ENCODE data around the gene SMC3.

The SMC3 gene

DNA sequence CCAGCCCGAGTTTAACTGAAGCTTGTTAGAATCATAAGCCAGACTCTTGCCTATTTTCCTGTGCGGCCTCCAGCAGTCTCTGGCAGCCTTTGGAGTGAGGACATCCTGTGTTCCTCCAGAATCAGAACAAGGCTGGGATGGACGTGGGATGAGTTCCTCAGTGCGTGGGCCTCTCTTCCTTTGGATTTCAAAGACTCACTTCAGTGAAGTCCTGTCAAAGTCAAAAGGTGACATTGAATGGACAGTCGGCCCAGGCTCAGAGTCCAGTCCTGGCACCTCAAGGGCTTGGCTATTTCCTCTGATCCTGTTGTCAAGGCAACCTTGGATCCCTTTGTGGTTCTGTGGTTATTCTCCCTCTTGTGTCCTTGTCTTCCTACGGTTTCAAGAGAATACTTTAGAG, 21.4 kb upstream of the SMC3 start:
- DNase-seq, result no peak

DNA sequence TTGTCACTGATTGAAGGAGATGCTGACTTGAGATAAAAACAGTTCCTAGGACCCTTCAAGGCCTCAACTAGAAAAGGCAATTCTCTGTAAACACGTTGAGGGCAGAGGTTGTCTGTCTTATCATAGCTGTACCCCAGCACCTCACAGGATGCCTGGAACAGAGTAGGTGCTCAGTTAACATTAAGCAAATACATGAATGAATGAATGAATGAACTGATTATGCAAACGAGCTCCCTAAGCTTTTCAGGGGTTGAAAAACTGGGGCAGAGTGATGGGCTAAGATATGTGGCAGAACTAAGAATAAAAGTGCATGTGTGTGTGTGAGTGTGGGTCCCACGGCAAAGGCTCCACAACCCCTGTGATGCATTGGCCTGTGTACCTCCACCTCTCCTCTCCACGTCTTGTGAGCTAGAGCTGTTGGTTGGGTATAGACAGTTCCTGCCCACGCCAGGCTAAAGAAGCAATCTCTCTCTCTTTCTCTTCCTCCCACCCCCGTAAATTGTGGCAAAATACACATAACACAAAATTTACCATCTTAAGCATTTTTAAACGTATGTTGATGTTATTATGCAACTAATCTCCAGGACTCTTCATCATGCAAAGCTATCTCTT, 20.9 kb upstream of the SMC3 start:
- no peak for DNase-seq

DNA sequence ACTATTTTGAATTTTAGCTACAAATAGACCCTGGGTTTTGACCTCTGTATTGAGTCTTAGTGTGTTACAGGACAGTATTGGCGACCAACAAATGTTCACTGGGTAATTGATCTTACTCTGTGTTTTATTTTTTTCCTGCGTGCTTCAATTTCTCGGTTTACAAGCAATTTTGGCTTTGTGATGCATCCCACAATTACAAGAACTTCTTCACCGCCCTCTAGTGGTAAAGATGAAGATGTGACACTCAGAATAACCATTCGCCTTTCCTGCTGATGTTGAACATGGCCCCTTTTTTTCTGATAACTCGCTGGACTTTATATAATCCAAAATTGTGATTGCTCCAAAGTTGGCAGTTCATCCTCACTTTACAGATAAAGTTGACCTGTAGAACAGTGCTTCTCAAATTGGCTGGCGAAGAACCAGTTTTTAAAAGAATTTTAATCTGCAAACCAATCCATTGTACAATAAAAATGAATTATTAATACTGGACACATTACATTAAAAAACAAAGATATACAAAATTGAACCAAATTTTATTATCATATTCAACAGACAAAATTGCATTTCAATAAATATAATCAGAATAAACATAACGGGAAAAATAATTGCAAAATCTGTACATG, 20.2 kb upstream of the SMC3 start:
- peak; percentile 78 for DNase-seq

DNA sequence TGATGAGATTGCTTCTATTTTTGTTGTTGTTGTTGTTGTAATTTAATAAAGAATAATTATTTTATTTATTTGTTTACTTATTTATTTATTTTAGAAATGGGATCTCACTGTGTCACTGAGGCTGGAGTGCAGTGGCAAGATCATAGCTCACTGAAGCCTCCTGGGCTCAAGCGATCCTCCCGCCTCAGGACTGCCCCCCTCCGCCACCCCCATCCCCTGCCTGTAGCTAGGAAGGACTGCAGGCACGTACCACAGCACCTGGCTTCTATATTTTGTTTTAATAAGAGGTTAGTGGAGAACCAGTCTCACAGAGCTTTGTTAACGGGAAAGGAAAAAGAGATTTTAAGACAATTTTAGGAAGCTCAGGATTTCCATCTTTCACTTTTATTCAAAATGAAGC, 19.5 kb upstream of the SMC3 start:
- DNase-seq, result no peak

DNA sequence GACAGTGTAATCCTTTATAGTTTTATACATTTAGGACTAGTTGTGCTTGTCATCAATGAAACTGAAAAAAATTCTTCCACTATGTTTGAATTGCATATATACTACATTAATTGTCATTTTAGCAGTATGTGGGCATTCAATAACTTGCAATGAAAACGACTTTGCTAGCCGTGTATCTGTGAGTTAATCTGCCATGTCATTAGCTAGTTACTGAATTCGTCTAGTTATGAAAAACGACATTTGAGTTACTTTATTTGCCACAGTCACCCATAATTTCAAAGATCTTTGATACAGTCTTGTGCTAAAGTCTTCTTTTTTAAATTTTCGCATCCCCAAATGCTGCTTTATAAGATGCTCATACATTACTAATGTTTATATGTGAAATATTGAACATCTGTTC, 18.3 kb upstream of the SMC3 start:
- DNase-seq, result no peak

DNA sequence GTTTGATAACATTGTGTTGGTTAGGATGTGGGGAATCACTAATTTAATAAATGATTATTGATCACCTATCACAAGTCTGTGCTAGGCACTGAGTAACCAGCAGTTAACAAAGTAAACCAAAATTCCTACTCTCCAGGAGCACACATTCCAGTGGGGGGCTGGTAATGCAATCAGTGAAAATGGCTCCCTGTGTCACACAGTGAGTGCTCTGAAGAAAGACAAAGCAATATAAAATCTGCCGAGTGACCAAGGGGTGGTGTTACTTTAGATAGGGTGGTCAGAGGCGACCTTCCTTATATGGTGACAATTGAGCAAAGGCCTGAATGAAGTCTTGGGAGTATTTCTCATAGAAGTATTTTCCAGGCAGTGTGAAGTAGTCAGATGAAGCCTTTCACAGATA, 13.6 kb upstream of the SMC3 start:
- DNase-seq, result no peak

DNA sequence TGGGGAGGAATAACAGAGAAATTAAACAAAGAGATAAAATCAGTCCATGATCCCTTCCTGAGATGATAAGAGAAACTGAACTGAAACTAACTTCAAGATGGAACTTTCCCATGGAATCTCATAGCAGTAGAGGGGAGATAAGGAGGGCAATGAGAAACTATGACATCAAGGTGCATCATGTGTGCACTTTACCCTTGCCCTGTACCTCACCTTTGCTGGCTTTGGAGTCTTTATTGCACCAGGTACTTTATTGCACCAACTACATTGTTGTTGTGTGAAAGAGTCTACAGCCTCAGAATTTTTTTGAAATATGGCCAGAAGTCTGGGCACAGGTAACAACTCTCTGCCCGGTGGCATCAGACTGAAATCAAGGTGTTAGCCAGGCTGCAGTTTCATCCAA, 11.2 kb upstream of the SMC3 start:
- no peak for DNase-seq

DNA sequence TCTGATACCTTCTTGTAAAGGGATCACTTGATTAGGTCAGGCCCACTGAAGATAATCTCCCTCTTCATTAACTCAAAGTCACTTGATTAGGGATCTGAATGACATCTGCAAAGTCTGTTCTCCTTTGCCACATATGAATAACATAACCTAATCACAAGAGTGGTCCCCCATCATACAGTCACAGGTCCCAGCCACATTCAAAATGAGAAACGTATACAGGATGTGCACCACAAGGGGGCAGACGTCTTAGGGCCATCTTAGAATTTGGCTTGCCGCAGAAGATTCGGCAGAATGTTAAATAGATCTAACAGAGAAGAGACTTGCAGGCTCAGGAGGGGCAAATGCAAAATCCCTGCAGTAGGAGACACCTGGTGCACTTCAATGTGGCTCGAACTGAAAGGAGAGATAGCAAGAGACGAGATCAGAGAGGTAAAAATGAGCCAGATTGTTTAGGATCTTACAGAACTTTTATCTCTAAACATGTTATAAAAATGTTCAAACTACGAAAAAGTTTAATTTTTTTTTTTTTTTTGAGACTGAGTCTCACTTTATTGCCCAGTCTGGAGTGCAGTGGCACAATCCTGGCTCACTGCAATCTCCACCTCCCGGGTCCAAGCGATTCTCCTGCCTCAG, 10.4 kb upstream of the SMC3 start:
- DNase-seq, result peak; percentile 75

DNA sequence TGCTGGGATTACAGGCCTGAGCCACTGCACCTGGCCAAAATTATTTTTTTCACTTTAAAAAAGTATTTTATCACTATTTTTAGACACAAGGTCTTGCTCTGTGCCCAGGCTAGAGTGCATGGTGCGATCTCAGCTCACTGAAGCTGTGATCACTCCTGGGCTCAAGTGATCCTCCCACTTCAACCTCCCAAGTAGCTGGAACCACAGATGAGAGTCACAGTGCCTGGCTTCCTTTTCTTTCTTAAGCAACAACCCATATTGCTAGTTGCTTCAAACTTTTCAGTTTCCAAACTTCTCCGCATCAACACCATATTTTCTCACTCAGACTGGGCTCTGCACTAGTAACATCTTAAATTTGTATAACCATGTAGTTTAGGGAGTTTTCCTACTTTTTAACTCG, 9.5 kb upstream of the SMC3 start:
- no peak for DNase-seq

DNA sequence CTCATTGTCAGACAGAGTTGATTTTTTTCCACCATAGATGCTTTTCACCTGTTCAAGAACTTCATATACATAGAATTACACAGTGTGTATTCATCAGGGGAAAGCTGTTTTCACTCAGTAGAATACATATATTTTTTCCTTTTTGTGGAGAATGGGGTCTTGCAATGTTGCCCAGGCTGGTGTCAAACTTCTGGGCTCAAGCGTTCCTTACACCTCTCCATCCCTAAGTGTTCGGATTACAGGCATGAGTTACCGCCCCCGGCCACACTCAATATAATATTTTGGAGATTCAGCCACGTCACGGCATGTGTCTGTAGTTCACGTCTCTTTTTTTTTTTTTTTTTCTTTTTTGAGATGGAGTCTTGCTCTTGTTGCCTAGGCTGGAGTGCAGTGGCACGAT, 7.5 kb upstream of the SMC3 start:
- DNase-seq, result no peak

DNA sequence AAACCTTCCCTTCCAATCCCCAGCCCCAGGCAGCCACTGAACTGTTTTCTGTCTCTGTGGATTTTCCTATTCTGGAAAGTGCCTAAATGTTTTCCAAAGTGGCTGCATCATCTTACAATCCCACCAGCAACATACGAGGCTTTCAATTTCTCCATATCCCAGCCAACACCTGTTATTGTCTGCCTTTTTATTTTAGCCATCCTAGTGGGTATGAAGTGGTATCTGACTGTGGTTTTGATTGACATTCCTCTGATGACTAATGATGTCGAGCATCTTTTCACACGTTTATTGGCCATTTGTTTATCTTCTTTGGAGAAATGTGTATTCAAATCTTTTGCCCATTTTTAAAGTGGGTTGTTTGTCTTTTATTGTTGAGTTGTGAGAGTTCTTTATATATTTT, 6.2 kb upstream of the SMC3 start:
- no peak for DNase-seq

DNA sequence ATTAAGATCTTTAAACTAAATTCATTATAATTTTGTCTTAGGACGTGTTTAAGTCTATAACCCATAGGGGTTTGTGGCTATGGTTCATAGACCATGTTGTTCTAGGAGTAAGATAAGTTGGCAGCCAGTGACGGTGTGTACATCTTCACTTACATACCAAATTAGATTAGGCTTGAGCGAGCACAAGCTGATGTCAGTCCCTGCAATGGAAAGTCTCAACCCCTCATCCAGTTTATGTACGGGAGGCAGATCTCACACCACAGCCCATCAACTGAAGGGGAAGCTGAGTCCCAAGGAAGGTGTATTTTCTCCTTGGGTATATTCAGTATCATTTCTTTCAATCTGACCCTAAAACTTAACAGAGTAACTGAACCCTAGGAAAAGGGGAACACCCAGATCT, 5.1 kb upstream of the SMC3 start:
- DNase-seq, result no peak

DNA sequence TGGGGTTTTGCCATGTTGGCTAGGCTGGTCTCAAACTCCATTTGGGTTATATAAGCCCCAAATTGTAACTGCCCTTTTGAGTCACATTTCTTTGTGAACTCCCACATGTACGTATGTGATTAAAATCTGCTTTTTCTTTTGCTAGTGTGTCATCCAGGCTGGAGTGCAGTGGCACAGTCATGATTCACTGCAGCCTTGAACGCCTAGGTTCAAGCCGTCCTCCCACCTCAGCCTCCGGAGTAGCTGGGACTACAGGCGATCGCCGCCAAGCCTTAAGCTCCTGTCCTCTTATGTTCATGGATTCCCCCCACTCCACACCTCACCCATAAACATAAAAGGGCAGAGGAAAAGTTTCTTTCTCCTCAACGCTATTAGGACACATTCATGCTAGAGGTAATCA, 4.4 kb upstream of the SMC3 start:
- no peak for DNase-seq

DNA sequence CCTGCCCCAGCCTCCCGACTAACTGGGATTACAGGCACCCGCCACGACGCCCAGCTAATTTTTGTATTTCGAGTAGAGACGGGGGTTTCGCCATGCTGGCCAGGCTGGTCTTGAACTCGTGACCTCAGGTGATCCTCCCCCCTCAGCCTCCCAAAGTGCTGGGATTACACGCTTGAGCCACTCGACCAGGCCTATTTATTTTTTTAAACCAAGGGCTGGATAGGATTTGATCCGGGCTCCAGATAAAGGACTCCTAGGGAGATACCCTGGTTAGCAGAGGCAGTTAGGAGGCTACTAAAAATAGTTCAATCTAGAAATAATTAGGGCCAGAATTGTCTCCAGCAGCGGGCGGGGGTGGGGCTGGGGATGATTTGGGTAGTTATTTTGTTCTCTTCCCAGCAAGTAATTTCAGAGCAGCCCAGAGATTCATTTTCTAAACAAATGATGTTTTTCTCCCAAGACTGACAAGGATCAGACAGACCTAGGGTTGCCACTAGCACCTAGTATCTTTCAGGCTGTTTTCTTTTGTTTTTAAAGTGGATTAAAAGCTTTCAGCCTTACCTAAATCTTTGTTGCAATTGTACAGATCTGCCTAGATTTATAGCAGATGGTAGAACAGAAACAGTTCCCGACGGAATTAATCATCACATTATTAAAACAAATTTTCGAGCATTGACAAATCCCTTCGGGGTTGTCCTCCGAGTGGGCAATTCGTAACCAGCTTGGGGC, 859 bp upstream of the SMC3 start:
- DNase-seq, result no peak

DNA sequence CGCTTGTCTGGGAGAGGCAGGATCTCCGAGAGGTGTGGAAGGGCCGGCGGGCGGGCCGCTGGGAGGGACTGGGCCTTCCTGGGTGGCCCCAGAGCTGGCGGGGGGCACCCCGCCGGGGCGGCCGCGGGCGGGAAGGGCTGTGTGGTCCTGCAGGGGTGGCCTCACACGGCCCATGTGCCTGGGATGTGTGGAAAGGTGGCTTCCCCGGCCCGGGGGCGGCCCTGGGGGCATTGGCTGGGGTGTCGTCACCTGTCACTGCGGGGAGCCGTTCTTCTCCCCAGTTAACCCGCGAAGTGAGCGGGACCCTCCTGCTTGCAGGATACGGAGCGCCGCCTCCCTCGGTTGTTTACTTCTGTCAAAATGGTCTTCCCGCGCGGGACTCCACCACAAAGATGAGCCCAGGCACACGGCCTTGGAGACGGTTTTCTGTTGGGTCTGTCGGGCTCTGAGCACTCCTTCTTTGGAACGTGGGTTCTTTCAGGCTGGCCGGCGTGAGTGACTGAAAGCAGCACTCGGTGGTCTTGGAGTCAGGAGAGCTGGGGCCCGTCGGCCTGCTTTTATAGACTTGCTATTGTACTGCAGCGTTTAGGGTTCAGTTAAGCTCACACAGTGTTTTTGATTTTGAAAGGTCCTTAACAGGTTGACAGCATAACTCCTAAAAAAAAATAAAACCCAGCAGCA, 700 bp downstream of the SMC3 start:
- peak; percentile 62 for DNase-seq

DNA sequence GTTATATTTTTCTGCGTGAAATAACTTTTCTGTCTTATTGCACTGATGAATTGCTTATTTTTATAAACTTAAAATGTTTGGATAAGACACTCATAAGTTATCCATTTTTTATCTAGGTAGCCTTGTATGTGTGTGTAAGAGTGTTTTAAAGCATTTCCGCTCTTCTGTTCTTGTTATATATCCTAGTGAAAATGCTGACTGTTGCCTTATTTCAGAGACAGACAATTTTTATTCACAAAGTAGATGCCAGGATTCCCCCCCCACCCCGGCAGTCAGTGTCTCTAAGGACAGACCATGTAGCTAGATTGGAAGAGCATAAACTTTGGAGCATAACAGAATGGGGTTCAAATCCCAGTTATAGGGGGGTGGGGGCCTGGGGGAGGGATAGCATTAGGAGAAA, 1.6 kb downstream of the SMC3 start:
- no peak for DNase-seq

DNA sequence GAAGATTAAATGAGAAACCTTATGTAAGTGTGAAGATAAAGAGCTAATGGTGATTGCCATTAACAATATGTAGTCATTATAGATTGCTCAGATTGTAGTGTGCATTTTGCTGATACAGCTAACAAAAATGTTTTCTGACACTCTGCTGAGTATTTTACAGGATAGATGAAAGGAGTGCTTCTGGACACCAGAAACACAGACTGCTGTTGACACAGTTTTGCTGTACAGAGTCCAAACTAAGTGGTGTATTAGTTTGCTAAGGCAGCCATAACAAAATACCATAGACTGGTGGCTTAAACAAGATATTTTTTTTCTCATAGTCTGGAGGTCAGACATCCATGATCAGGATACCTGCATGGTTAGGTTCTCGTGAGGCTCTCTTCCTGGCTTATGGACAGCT, 2.2 kb downstream of the SMC3 start:
- DNase-seq, result no peak

DNA sequence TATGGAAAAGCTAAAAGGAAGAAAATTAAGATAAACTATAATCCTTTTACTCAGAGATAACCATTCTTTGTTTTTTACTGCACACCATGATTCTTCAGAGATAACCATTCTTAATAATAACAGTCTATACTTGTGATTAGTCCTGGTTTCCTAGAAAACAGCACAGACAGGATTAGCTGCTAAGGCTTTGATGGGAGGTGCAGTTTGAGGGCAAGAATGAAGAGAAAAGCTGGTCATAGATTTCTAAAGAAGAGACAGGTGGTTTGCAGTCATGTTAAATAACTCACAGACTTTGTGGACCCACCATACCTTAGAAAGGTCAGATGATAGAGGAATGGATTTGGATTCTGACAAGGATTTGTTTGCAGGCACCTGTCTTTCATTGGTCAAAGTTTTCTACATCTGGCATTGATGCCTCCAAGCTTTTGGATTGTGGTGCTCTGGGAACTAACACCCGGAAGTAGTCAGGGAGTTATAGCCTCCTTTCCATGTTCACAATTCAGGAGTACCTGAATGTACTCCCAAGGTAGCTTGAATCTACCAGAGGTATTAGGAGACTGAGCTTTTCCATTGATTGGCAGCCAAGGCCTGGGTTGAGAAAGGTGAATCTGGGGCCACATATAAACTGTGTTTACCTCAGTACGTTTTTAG, 3.7 kb downstream of the SMC3 start:
- no peak for DNase-seq

DNA sequence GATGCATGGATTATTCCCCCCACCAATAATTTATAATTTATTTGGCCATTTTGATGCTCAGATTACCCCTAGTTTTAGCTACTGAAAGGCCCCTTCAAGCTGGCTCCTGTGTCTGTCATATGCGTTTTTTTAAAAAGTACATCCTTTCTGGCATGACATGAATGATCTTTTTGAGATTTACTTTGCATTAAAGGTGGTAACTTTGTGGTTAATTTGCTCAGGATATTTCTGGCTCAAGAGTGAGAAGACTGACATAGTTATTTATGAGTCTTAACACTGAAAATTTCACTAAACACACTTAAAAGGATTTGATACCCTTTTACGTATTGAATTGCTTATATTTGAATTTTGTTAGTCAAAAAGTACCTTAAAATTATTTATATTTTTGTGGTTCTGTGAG, 5.4 kb downstream of the SMC3 start:
- DNase-seq, result no peak

DNA sequence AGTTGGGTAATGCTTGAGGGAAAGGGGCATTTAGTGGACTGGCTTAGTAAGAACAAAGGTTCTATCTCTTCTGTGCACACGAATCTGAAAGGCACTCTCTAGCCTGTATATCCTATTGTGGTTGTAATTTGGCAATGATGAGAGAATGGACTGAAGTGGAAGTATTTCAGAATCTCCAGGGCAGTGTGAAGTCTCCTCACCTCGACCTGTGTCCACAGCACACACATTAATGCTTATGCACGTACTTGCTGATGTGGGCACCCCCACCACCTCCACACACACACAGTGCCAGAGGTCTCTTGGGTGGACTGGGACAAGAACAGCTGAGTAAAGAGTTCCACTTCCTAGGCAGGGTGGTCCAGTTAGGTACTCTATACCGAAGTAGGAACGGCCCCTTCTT, 6.9 kb downstream of the SMC3 start:
- no peak for DNase-seq

DNA sequence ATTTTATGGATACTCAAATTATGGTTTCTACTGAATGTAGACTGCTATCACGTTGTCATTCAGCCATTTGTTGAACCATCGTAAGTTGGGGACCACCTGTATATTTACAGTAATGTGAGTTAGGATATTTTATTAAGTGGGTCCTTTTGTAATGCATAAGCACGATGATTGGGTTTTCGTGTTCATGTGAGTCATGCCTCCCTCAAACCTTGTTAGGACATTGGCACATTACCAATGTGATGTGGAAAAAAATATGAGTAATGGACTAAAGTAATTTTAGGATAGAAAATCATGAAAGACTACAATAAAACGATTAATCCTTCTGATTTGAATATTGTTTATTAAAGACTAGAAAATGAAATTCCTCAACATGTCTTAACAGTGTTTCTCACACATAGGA, 8.7 kb downstream of the SMC3 start:
- DNase-seq, result no peak

DNA sequence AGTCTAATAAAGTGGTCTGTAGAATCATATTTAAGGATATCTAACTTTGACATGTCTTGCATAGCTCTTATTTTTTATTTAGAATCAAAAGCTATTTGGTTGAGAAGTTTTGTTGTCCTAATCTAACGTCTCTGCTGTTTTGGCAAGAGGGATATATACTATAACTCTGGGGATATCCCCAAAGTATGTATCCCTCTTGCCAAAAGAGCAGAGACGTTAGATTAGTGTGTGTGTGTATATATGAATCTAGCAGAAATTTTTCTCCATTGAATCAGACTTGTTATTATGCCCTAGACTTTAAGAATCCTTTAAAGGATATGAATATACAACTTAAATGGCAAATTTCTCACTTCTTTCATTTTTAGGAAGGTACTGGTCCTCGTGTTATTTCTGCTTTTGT, 9.6 kb downstream of the SMC3 start:
- DNase-seq, result no peak

DNA sequence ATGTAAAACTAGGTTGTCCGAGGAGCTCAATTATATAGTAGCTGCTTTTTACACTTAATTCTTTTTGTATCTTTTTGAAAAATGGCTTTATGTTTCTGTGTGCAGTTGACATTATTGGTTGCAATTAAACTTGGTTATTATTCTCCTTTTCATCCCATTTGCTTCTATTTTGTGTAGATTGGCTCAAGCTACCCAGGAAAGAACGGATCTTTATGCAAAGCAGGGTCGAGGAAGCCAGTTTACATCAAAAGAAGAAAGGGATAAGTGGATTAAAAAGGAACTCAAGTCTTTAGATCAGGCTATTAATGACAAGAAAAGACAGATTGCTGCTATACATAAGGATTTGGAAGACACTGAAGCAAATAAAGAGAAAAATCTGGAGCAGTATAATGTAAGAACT, 16.5 kb downstream of the SMC3 start:
- no peak for DNase-seq

Measured in CD4-positive, alpha-beta T cell treated with Interleukin-21 for 1 hour (primary cell).